Activated CD4-positive, CD25-positive, alpha-beta regulatory T cell treated with anti-CD3 and anti-CD28 coated beads, Interleukin-2, amount 50 U/mL, for 16 hours (primary cell): ENCODE results near the gene MICAL3.
"Not testable (repeated sequence)": the region's sequence is repeated elsewhere in the genome, so short reads cannot be mapped to it uniquely, and the experiment has no call there.

Source experiments
- DNase-seq: peaks from one replicate; pipeline ENCODE4 v3.0.0-alpha.2; 2020; ENCODE audit warnings: low read depth, low spot score

Gene MICAL3

GRCh38 chr22:17998913-17999312 lies 25.4 kb downstream of the MICAL3 start:
- no peak for DNase-seq

GRCh38 chr22:17997456-17997855 lies 26.9 kb downstream of the MICAL3 start:
- no peak for DNase-seq

- not testable (repeated sequence) for DNase-seq
These were observed 29.1 kb downstream of the MICAL3 start for GRCh38 chr22:17995256-17995655.

GRCh38 chr22:17994424-17995108 lies 29.8 kb downstream of the MICAL3 start:
- DNase-seq: no peak

GRCh38 chr22:17992976-17993375 lies 31.4 kb downstream of the MICAL3 start:
- not testable (repeated sequence) for DNase-seq

GRCh38 chr22:17991992-17992391 lies 32.4 kb downstream of the MICAL3 start:
- DNase-seq: not testable (repeated sequence)

- no peak for DNase-seq
These were observed 33.4 kb downstream of the MICAL3 start for GRCh38 chr22:17990942-17991341.

- DNase-seq: no peak
These were observed 34.2 kb downstream of the MICAL3 start for GRCh38 chr22:17990147-17990546.

GRCh38 chr22:17988800-17989513 lies 35.4 kb downstream of the MICAL3 start:
- DNase-seq: no peak

GRCh38 chr22:17985606-17986005 lies 38.8 kb downstream of the MICAL3 start:
- no peak for DNase-seq

GRCh38 chr22:17985071-17985470 lies 39.3 kb downstream of the MICAL3 start:
- not testable (repeated sequence) for DNase-seq

- no peak for DNase-seq
These were observed 40.2 kb downstream of the MICAL3 start for GRCh38 chr22:17984114-17984513.

- DNase-seq: no peak
These were observed 41.7 kb downstream of the MICAL3 start for GRCh38 chr22:17982572-17983141.

GRCh38 chr22:17981497-17981896 lies 42.9 kb downstream of the MICAL3 start:
- no peak for DNase-seq

- DNase-seq: no peak
These were observed 43.7 kb downstream of the MICAL3 start for GRCh38 chr22:17980638-17981051.

- no peak for DNase-seq
These were observed 44.3 kb downstream of the MICAL3 start for GRCh38 chr22:17980015-17980590.

- no peak for DNase-seq
These were observed 46.3 kb downstream of the MICAL3 start for GRCh38 chr22:17978027-17978426.

- DNase-seq: no peak
These were observed 47.0 kb downstream of the MICAL3 start for GRCh38 chr22:17977371-17977770.

GRCh38 chr22:17976121-17976520 lies 48.2 kb downstream of the MICAL3 start:
- DNase-seq: no peak

- no peak for DNase-seq
These were observed 49.5 kb downstream of the MICAL3 start for GRCh38 chr22:17974703-17975372.

GRCh38 chr22:17974087-17974486 lies 50.3 kb downstream of the MICAL3 start:
- DNase-seq: no peak

- no peak for DNase-seq
These were observed 51.1 kb downstream of the MICAL3 start for GRCh38 chr22:17973217-17973616.
